ENCODE measurements around the gene EXD2.
"Not testable (repeated sequence)": the region's sequence is repeated elsewhere in the genome, so short reads cannot be mapped to it uniquely, and the experiment has no call there.

Gene EXD2

GRCh38 chr14:69285661-69286255 lies 94.5 kb downstream of the EXD2 start:
- DNase-seq: no peak

- DNase-seq: no peak
Observed at GRCh38 chr14:69287098-69288010, 96.1 kb downstream of the EXD2 start.

GRCh38 chr14:69288011-69288771 lies 96.9 kb downstream of the EXD2 start:
- no peak for DNase-seq

GRCh38 chr14:69288956-69289705 lies 97.8 kb downstream of the EXD2 start:
- no peak for DNase-seq

GRCh38 chr14:69289811-69290520 lies 98.7 kb downstream of the EXD2 start:
- no peak for DNase-seq

- DNase-seq: not testable (repeated sequence)
Observed at GRCh38 chr14:69290881-69291280, 99.6 kb downstream of the EXD2 start.

GRCh38 chr14:69291396-69291795 lies 100.1 kb downstream of the EXD2 start:
- DNase-seq: no peak

- no peak for DNase-seq
Observed at GRCh38 chr14:69291891-69292561, 100.7 kb downstream of the EXD2 start.

All from NCI-H774 (cell line).